GM12878 (cell line): ENCODE results near the gene HERPUD1. TPM values are rescaled to one million over a fixed set of nuclear protein-coding genes. Genes with fewer than 3 reads are reported as not detected.

ENCODE experiments used
- ATAC-seq: fragments of 200-7000 bp; cut with Tn5 transposase; 3 replicates; pipeline ENCODE4 v1.9.1; 2020; ENCODE audit warnings: mild to moderate bottlenecking, moderate library complexity
- BruUV-seq: library from RNA; stranded (reverse); fragments of 400-500 nt; replicated peaks from 2 replicates; lab custom pipeline; 2021; lab: Mats Ljungman, UMichigan
- CTCF ChIA-PET: fragments of 300-600 bp; sonication (Branson Sonifier 250); formaldehyde crosslinking; extraction: SDS; loops from one replicate; lab custom pipeline; 2021; ENCODE audit warnings: inconsistent platforms; lab: Yijun Ruan, JAX
- POLR2A ChIA-PET: fragments of 350-600 bp; formaldehyde crosslinking; extraction: SDS; loops from one replicate; lab custom pipeline; 2021; ENCODE audit warnings: inconsistent platforms; lab: Charles Lee
- RAD21 ChIA-PET: fragments of 300-600 bp; sonication (Branson Sonifier 250); formaldehyde crosslinking; loops from one replicate; lab custom pipeline; 2023; ENCODE audit warnings: antibody characterized with exemption; ENCODE audit not compliant: unreplicated experiment; lab: Charles Lee
- SMC1A ChIA-PET: fragments of 300-600 bp; sonication (Branson Sonifier 250); formaldehyde crosslinking; loops from one replicate; lab custom pipeline; 2023; ENCODE audit not compliant: unreplicated experiment, uncharacterized antibody; lab: Charles Lee
- DNase-seq: peaks from one replicate; pipeline ENCODE4 v3.0.0-alpha.2; 2011; ENCODE audit warnings: low read depth, low spot score
- FAIRE-seq: peaks from 3 replicates; lab custom pipeline; 2011; peaks lifted over from hg19 to GRCh38; lab: Jason Lieb, UNC
- H2AFZ ChIP-seq: 2 replicates; pipeline ENCODE4 v1.6.0; 2011; ENCODE audit warnings: low read depth, low read length, control low read depth; ENCODE audit not compliant: control insufficient read depth
- H3K27ac ChIP-seq: 2 replicates; pipeline ENCODE4 v1.5.1; 2011; ENCODE audit warnings: control low read depth; ENCODE audit not compliant: control insufficient read depth, insufficient read depth
- H3K27me3 ChIP-seq, 2 experiments: replicated peaks in 1 of 2; 2 replicates each; pipeline versions ENCODE4 v1.6.0 to v1.6.1; 2011; ENCODE audit warnings: low read length in 1 of 2; ENCODE audit not compliant: control insufficient read depth in 2 of 2, insufficient read depth in 2 of 2
- H3K36me3 ChIP-seq, 2 experiments: 2 replicates each; pipeline ENCODE4 v1.5.1; 2011; ENCODE audit warnings: low read length in 1 of 2; ENCODE audit not compliant: control insufficient read depth in 2 of 2, insufficient read depth in 2 of 2
- H3K4me1 ChIP-seq: 2 replicates; pipeline ENCODE4 v1.6.1; 2011; ENCODE audit warnings: mild to moderate bottlenecking, low read length, moderate library complexity, mixed read lengths; ENCODE audit not compliant: control insufficient read depth, insufficient read depth
- H3K4me2 ChIP-seq: 2 replicates; pipeline ENCODE4 v1.6.0; 2011; ENCODE audit warnings: control low read depth; ENCODE audit not compliant: control insufficient read depth, insufficient read depth
- H3K4me3 ChIP-seq: fragments of 200-600 bp; sonication (generic); 2 replicates; pipeline ENCODE4 v1.5.1; 2016
- H3K79me2 ChIP-seq: 2 replicates; pipeline ENCODE4 v1.6.0; 2011; ENCODE audit warnings: low read length; ENCODE audit not compliant: control insufficient read depth, insufficient read depth
- H3K9ac ChIP-seq: 2 replicates; pipeline ENCODE4 v1.8.0; 2011; ENCODE audit warnings: low read length, control low read depth, mixed read lengths; ENCODE audit not compliant: control insufficient read depth, insufficient read depth
- H3K9me3 ChIP-seq: replicated peaks from 3 replicates; pipeline ENCODE4 v1.5.1; 2011; ENCODE audit warnings: mild to moderate bottlenecking, low read length; ENCODE audit not compliant: control insufficient read depth, insufficient read depth
- H4K20me1 ChIP-seq: 2 replicates; pipeline ENCODE4 v1.6.0; 2011; ENCODE audit not compliant: control insufficient read depth, insufficient read depth
- CREB1 ChIP-seq: IDR thresholded peaks from 2 replicates; pipeline ENCODE4 v1.6.1; 2012; ENCODE audit warnings: low read depth, mild to moderate bottlenecking, inconsistent platforms
- EGR1 ChIP-seq, 2 experiments: IDR thresholded peaks; 1 replicate in 1 of 2; 2 replicates in 1 of 2; pipeline ENCODE4 v1.6.1; 2011 to 2012; ENCODE audit warnings: low read depth in 2 of 2, low read length in 2 of 2, borderline replicate concordance in 1 of 2, mild to moderate bottlenecking in 1 of 2, moderate library complexity in 1 of 2
- EZH2 ChIP-seq: IDR thresholded peaks from 2 replicates; pipeline ENCODE4 v1.6.1; 2012; ENCODE audit warnings: low read depth, mild to moderate bottlenecking, control low read depth, inconsistent platforms, low read length, borderline replicate concordance; ENCODE audit not compliant: control insufficient read depth
- HDAC2 ChIP-seq: fragments of 200-600 bp; sonication (generic); IDR thresholded peaks from 2 replicates; pipeline ENCODE4 v1.6.1; 2017
- HDAC6 ChIP-seq: fragments of 200-600 bp; sonication (generic); IDR thresholded peaks from one replicate; pipeline ENCODE4 v1.8.0; 2017; ENCODE audit warnings: antibody characterized with exemption; ENCODE audit not compliant: unreplicated experiment
- IRF4 ChIP-seq: IDR thresholded peaks from 2 replicates; pipeline ENCODE4 v1.6.1; 2011; ENCODE audit warnings: low read depth, low read length
- MTA3 ChIP-seq: IDR thresholded peaks from 2 replicates; pipeline ENCODE4 v1.6.1; 2012; ENCODE audit warnings: low read length, inconsistent platforms, borderline replicate concordance
- NKRF ChIP-seq: fragments of 450-650 bp; conservative IDR thresholded peaks from 2 replicates; pipeline ENCODE4 v1.6.1; 2017; ENCODE audit warnings: mild to moderate bottlenecking, moderate library complexity
- NR2C2 ChIP-seq: IDR thresholded peaks from 2 replicates; pipeline ENCODE4 v1.6.1; 2011; ENCODE audit warnings: borderline replicate concordance, low read depth; ENCODE audit not compliant: control insufficient read depth, insufficient read length
- PAX5 ChIP-seq: IDR thresholded peaks from 2 replicates; pipeline ENCODE4 v1.6.1; 2011; ENCODE audit warnings: low read depth, low read length, borderline replicate concordance
- PML ChIP-seq: IDR thresholded peaks from 2 replicates; pipeline ENCODE4 v1.6.1; 2012; ENCODE audit warnings: low read length, inconsistent platforms
- RELB ChIP-seq: fragments of 450-650 bp; IDR thresholded peaks from 2 replicates; pipeline ENCODE4 v1.6.1; 2017; ENCODE audit warnings: low read depth, mild to moderate bottlenecking, moderate library complexity
- SIX5 ChIP-seq: IDR thresholded peaks from 2 replicates; pipeline ENCODE4 v1.6.1; 2011; ENCODE audit warnings: mild to moderate bottlenecking, low read depth, low read length, moderate library complexity; ENCODE audit not compliant: severe bottlenecking
- SKIL ChIP-seq: fragments of 450-650 bp; IDR thresholded peaks from 2 replicates; pipeline ENCODE4 v1.6.1; 2017; ENCODE audit warnings: mild to moderate bottlenecking, low read depth, inconsistent platforms; ENCODE audit not compliant: poor library complexity, severe bottlenecking
- SRF ChIP-seq, 2 experiments: IDR thresholded peaks; 2 replicates each; pipeline ENCODE4 v1.6.1; 2011; ENCODE audit warnings: low read depth in 2 of 2, low read length in 2 of 2, mild to moderate bottlenecking in 1 of 2, moderate library complexity in 1 of 2
- TBL1XR1 ChIP-seq: IDR thresholded peaks from 2 replicates; pipeline ENCODE4 v1.6.1; 2012; ENCODE audit warnings: low read depth, low read length, improper control_type of control experiment
- TCF12 ChIP-seq: IDR thresholded peaks from 2 replicates; pipeline ENCODE4 v1.6.1; 2011; ENCODE audit warnings: low read depth, mild to moderate bottlenecking, low read length
- YBX1 ChIP-seq: fragments of 450-650 bp; IDR thresholded peaks from 2 replicates; pipeline ENCODE4 v1.6.1; 2016; ENCODE audit warnings: antibody characterized with exemption
- ZBED1 ChIP-seq: IDR thresholded peaks from 2 replicates; pipeline ENCODE4 v1.6.1; 2016; ENCODE audit warnings: borderline replicate concordance
- ZNF274 ChIP-seq: IDR thresholded peaks from one replicate; pipeline ENCODE4 v1.8.0; 2011; ENCODE audit not compliant: insufficient read length, insufficient read depth
- WGBS: methylation state at CpG from one replicate; pipeline ENCODE4 v1.1.6; 2016; ENCODE audit warnings: low lambda C conversion rate; ENCODE audit not compliant: insufficient replicate concordance, insufficient coverage; ENCODE audit errors: missing lambda C conversion rate; 5-methylcytosine and 5-hydroxymethylcytosine counted together
- in situ Hi-C: fragments of 300-500 bp; cut with MboI; formaldehyde crosslinking; loops from 9 replicates; pipeline ENCODE4 v1.14.3; 2018; ENCODE audit warnings: mixed read lengths
- intact Hi-C: fragments of 100-400 bp; cut with micrococcal nuclease; formaldehyde crosslinking; loops from one replicate; pipeline ENCODE4 v1.14.2; 2022; ENCODE audit not compliant: unreplicated experiment
- polyA plus RNA-seq, 11 experiments: library from polyadenylated mRNA; depleted of rRNA in 4 of 11; unstranded in 6 of 11; stranded (reverse) in 5 of 11; fragments of >200 nt; fragmentation: Nextera tagmentation in 4 of 11; fragmentation: Illumina TruSeq in 1 of 11; extraction: Ambion mirVana in 4 of 11; extraction: Trizol in 1 of 11; gene quantifications; 1 replicate in 1 of 11; 2 replicates in 10 of 11; pipeline versions ENCODE4 v1.2.1 to v1.2.3, GENCODE V29; 2011 to 2016; ENCODE audit warnings: inconsistent platforms in 2 of 11, missing spikeins in 2 of 11, low read depth in 1 of 11
- total RNA-seq, 4 experiments: library from RNA; depleted of rRNA in 3 of 4; stranded (reverse); fragments of >200 nt in 3 of 4; fragmentation: Illumina TruSeq in 1 of 4; extraction: Trizol in 1 of 4; gene quantifications; 2 replicates each; pipeline versions ENCODE4 v1.2.1 to v1.2.3, GENCODE V29; 2013 to 2021

Gene HERPUD1
- total and polyA plus RNA-seq, 10 of the 15 experiments (the other 5 are each of a cell fraction or from before 2014, with no cell fraction given), result 32.6 to 212 (median 122) TPM

- H3K27ac ChIP-seq, result no peak overlapping the region
- peak overlapping the region; percentile 60 for H3K4me2 ChIP-seq
- FAIRE-seq (peak; percentile 97), ATAC-seq (peak; percentile 86), DNase-seq (peak; percentile 77)
- ChIA-PET CTCF (no interaction called here), SMC1A (no interaction called here), RAD21 (no interaction called here), POLR2A (no interaction called here)
- no TSS peak for BruUV-seq
- H4K20me1 ChIP-seq, result no peaks in the 10 kb centered on the region
- H3K4me3 ChIP-seq, result no peak overlapping the region
- no peaks in the 10 kb centered on the region for H3K79me2 ChIP-seq
- H3K4me1 ChIP-seq, result peaks cover 13% of the 10 kb centered on the region
- no peaks in the 10 kb centered on the region for H3K36me3 ChIP-seq
- in situ Hi-C loops, result no loop called here
- WGBS, result 0% methylated on average over 8 of the region's 8 CpGs
- H3K9me3 ChIP-seq, result no peaks in the 10 kb centered on the region
- H3K27me3 ChIP-seq, result peaks cover 0 to 6% of the 10 kb centered on the region in 2 experiments; a peak in 2 of 4 replicates
- H3K9ac ChIP-seq, result no peak overlapping the region
- intact Hi-C loops, result no loop called here
- H2AFZ ChIP-seq, result no peak overlapping the region
- TF ChIP-seq NR2C2 (no peak), TBL1XR1 (0 out of 2 replicates have a peak, but pooled peaks have one; percentile 40), HDAC2 (no peak), TCF12 (0 out of 2 replicates have a peak, but pooled peaks have one; percentile 50), EZH2 (no peak), PML (no peak), CREB1 (peak; percentile 46; the same call in 1 of the 2 replicates), RELB (peak; percentile 36; the same call in 1 of the 2 replicates), ZNF274 (no peak), NKRF (no peak; the same call in 1 of the 2 replicates), SRF (IDR thresholded peaks at IDR 0.05; ENCODE audit: low read depth in 2 of 2, low read length in 2 of 2) (no peak), PAX5 (peak; percentile 54; the same call in 1 of the 2 replicates), SKIL (peak; percentile 87), SIX5 (no peak), MTA3 (0 out of 2 replicates have a peak, but pooled peaks have one; percentile 54), IRF4 (peak; percentile 81), HDAC6 (no peak), ZBED1 (peak; percentile 73; the same call in 1 of the 2 replicates), EGR1 (IDR thresholded peaks at IDR 0.05; ENCODE audit: borderline replicate concordance in 1 of 2, low read depth in 2 of 2, low read length in 2 of 2) (0 out of 3 replicates have a peak, but pooled peaks of 1 of the 2 experiments have one; percentile 14), YBX1 (no peak)
These were observed 33.1 kb upstream of the HERPUD1 start for GRCh38 chr16:56898847-56899246.
